DMS53 treated with DMSO at 0.1 percent for 48 hours (cell line): ENCODE results near the gene RAD23B.

Experiments used
- DNase-seq: peaks from one replicate; lab custom pipeline; 2025; ENCODE audit not compliant: unreplicated experiment; lab: John Stamatoyannopoulos, UW

RAD23B gene

GRCh38 chr9:107373809-107374208, 90.7 kb downstream of the RAD23B start:
- no peak for DNase-seq

- no peak for DNase-seq
Observed at GRCh38 chr9:107375001-107375400, 91.9 kb downstream of the RAD23B start.

GRCh38 chr9:107375651-107376369, 92.7 kb downstream of the RAD23B start:
- no peak for DNase-seq

- DNase-seq = no peak
Observed at GRCh38 chr9:107378006-107378405, 94.9 kb downstream of the RAD23B start.
